Activated CD4-positive, CD25-positive, alpha-beta regulatory T cell treated with anti-CD3 and anti-CD28 coated beads, Interleukin-2, amount 50 U/mL, for 72 hours (primary cell): ENCODE measurements around the gene STK38L.

Experiments used
- DNase-seq: peaks from one replicate; pipeline ENCODE4 v3.0.0; 2021

Gene STK38L

GRCh38 chr12:27359578-27360340 lies 115.7 kb downstream of the STK38L start:
- DNase-seq, result no peak

- DNase-seq, result no peak
These were observed 117.3 kb downstream of the STK38L start for GRCh38 chr12:27361372-27361771.

GRCh38 chr12:27366621-27367020 lies 122.5 kb downstream of the STK38L start:
- DNase-seq, result no peak

- DNase-seq, result no peak
These were observed 123.0 kb downstream of the STK38L start for GRCh38 chr12:27367078-27367477.
